IPS-18c (cell line): ENCODE results near the gene MFRP.

Experiments used
- H3K4me3 ChIP-seq: 2 replicates; pipeline ENCODE4 v1.7.0; 2013; ENCODE audit warnings: low read depth, mild to moderate bottlenecking, low read length, moderate library complexity; ENCODE audit not compliant: insufficient read depth
- H3K9me3 ChIP-seq: one replicate; pipeline ENCODE4 v1.6.1; 2013; ENCODE audit warnings: mild to moderate bottlenecking, low read length, moderate library complexity; ENCODE audit not compliant: control insufficient read depth, insufficient read depth

The MFRP gene

DNA sequence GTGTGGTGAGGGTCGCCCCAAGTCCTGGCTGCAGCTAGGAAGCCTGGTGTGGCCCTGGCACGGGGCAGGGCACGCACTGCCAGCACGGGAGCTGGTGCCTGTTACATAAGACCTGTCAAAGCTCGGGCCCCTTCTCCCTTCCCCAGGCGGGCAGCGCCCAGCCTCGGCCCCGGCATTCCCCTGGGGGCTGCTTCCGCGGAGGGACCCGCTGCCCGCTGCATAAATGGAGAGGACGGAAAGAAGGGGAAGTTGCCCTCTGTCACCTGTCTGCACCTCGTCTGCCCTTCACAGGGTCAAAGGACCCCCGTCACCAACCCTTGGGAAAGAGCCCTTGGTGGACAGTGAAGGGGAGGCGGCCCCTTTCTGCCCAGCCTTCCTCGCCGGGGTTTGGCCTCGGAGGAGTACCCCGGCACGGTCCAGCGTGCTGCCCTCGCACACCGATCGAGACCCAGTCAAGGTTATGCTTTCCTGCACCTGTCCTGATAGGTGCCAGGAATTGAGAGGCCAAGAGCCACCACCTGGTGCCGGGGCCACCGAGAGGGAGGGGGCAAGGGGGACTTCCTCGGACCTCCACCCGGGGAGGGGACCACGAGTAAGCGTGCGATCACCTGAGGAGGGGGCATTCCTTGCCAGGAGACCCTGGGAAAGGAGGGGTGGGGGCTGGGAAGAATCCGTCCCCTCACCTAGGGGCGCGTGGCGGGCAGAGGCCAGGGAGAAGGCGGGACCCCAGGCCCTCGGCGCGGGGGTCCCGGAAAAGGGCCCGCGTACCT is 16.8 kb upstream of the MFRP start:
- peak overlapping the region; percentile 38 for H3K4me3 ChIP-seq
- H3K9me3 ChIP-seq = peaks cover 3% of the 10 kb centered on the region

DNA sequence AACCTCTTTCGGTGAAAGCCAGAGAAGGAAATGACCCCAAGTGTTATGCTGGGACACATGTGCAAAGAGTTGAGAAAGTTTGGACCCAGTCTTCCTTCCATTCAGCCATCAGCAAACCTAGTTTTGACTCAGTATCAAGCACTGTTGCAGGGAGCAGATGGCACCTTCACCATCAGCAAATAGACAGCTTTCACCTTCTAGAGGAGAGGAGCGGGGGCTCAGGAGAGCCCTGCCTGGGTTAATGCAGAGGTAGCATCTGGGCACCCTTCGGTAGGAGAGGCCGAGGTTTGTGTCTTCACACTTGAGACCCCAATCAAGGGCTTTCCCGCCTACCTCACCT is 16.2 kb upstream of the MFRP start:
- H3K4me3 ChIP-seq = no peak overlapping the region
- peaks cover 3% of the 10 kb centered on the region for H3K9me3 ChIP-seq

DNA sequence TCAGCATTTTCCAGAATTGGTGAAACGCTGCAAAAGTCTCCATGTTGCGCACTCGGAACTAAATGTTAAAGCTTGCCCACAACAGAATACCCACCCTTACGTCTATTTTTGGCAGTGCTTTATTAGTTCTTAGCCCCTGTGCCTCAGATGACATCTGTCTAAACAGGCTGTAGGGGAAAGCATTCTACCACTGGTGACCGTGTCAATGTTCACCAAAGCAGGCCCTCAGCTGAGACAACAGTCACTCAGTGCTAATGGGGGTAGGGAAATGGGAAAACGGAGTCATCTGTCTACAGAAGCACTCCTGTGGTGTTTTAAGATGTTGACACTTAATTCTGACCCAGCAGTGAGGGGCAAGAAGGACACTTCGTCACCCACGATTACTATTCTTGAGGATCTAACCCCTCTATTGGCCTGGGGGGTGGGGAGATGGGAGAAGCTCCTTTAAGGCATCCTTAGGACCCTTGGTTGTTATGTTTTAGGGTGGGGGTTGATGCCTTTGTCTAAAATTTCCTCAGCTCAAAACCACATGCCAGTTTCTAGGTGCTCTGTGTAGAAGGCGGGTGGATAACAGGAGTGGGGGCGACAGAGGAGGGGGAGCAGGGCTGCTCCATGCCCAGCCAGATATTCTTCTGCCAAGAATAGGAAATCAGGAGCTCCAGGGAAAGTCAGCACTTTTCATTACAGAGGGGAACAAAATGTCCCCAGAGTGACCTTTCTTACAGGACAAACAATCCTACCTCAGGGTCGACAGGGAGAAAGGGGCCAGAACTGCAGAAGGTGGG is 15.6 kb upstream of the MFRP start:
- H3K4me3 ChIP-seq = no peak overlapping the region; the same call in 1 of the 2 replicates
- H3K9me3 ChIP-seq = peaks cover 3% of the 10 kb centered on the region

DNA sequence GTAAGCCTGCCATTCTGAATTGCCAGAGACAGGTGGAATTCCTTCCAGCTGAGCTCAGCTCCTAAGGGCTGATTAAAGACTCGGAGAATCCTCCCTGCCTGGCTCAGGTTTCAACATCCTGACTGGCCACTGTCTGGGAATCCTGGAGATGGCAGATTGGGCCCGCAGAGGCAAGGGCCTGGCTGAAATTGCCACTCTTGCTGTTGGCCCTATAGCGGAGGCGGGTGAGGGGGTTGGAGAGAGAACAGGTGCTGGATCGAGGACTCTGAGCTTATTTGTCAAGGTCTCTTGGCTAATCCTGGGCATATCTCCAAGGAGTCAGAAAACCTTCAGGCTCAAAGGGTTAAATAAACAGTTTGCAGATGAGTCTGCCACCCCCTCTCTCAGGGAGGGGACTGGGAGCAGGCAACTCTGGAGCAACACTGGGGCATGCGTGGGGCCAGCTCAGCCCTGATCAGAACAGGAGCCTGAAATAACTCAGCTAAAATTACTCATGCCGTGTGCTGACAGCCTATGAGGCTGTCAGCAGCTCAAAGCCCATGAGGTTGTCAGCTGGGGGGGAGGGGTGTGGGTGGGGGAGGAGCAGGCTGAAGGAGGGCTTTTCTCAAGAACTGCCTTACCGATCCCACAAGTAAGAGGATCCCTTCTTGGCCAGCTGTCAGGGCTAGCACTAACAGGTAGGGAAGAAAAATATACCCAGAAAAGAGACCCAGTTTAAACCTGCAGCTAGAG is 14.7 kb upstream of the MFRP start:
- peaks cover 3% of the 10 kb centered on the region for H3K9me3 ChIP-seq
- peak overlapping the region; percentile 24; the same call in 1 of the 2 replicates for H3K4me3 ChIP-seq

GRCh38 chr11:119359365-119360214 is 13.1 kb upstream of the MFRP start:
- no peak overlapping the region for H3K4me3 ChIP-seq

GRCh38 chr11:119357074-119357473 is 10.6 kb upstream of the MFRP start:
- peaks cover 3% of the 10 kb centered on the region for H3K9me3 ChIP-seq
- H3K4me3 ChIP-seq = no peak overlapping the region; the same call in 1 of the 2 replicates

More at GRCh38 chr11:119359365-119360214, 13.1 kb upstream of the MFRP start:
- peaks cover 3% of the 10 kb centered on the region for H3K9me3 ChIP-seq

- Histone ChIP-seq H3K4me3 (peak overlapping the region; percentile 57), H3K9me3 (no peaks in the 10 kb centered on the region)
Measured at GRCh38 chr11:119356349-119357031, 10.0 kb upstream of the MFRP start.

GRCh38 chr11:119355091-119355843 is 8.8 kb upstream of the MFRP start:
- Histone ChIP-seq H3K9me3 (no peaks in the 10 kb centered on the region), H3K4me3 (no peak overlapping the region)

GRCh38 chr11:119352857-119353260 is 6.4 kb upstream of the MFRP start:
- Histone ChIP-seq H3K4me3 (no peak overlapping the region), H3K9me3 (no peaks in the 10 kb centered on the region)

DNA sequence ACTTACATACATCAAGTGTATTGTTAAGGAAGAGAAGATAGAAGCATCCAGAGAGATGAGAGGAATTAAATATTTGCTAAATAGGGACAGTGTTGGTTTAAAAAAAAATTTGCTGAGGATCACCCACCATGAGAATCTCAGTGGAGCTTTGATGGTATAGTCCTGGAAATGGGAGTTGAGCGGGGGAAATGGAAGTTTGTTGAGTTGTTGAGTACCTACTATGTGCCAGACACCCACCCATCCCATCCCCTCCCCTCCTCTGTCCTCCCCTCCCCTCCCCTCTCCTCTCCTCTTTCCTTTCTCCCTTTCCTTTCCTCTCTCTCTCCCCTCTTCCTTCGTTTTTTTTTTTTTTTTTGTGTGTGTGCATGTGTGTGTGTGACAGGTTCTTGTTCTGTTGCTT is 4.7 kb upstream of the MFRP start:
- no peak overlapping the region for H3K4me3 ChIP-seq
- no peaks in the 10 kb centered on the region for H3K9me3 ChIP-seq

GRCh38 chr11:119350302-119350701 is 3.8 kb upstream of the MFRP start:
- Histone ChIP-seq H3K4me3 (no peak overlapping the region), H3K9me3 (peaks cover under 1% of the 10 kb centered on the region)

DNA sequence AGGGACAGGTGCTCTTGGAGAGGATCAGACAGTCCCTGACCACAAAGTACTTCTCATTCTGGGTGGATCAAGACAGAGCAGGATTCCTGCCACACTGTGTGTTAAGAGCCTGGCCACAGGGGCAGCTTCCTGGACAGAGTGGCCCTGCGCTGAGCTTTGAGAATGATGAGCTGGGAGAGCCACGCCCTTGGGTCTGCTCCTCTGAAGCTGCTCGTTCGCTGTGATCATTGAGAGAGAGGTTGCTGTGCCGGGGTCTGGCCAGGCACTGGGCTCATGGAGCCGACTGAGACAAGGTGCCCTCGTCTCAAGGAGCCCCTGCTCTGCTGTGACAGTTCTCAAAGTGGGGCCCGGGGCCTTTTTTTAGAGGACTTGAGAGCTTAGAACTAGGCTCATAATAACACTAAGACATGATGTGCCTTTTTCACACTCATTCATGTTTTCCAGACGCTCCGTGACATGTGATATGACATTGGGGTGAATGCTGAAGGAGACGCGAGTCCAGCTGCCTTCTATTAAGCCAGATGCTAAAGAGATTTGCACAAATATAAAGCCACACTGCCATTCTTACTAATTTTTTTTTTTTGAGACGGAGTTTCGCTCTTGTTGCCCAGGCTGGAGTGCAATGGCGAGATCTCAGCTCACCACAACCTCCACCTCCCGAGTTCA is 1.6 kb upstream of the MFRP start:
- Histone ChIP-seq H3K4me3 (no peak overlapping the region), H3K9me3 (peaks cover 4% of the 10 kb centered on the region)

GRCh38 chr11:119347242-119347641 is 737 bp upstream of the MFRP start:
- Histone ChIP-seq H3K9me3 (peaks cover 4% of the 10 kb centered on the region), H3K4me3 (no peak overlapping the region)

- peaks cover 4% of the 10 kb centered on the region for H3K9me3 ChIP-seq
- H3K4me3 ChIP-seq = no peak overlapping the region
Measured at GRCh38 chr11:119345685-119346084, 820 bp downstream of the MFRP start.

GRCh38 chr11:119344291-119345010 is 2.1 kb downstream of the MFRP start:
- Histone ChIP-seq H3K9me3 (peaks cover 4% of the 10 kb centered on the region), H3K4me3 (no peak overlapping the region)
